Esophagus muscularis mucosa (tissue), 4 donors: ENCODE results near the gene ADAMTSL1. TPM values are rescaled to one million over a fixed set of nuclear protein-coding genes. Genes with fewer than 3 reads are reported as not detected.

Experiments used
- DNase-seq: peaks from one replicate; pipeline ENCODE4 v3.0.0-alpha.2; 2017; ENCODE audit errors: extremely low spot score
- H3K27ac ChIP-seq, 4 donors: fragments of 200-600 bp; sonication (generic); replicated peaks in 1 of 4; 1 replicate in 3 of 4; 2 replicates in 1 of 4; pipeline ENCODE4 v1.5.1; 2016 to 2019; ENCODE audit warnings: mild to moderate bottlenecking in 1 of 4
- H3K27me3 ChIP-seq, 4 donors: fragments of 200-600 bp; sonication (generic); one replicate each; pipeline versions ENCODE4 v1.5.1 to v1.6.0; 2016 to 2019
- H3K36me3 ChIP-seq, 4 donors: fragments of 200-600 bp; sonication (generic); one replicate each; pipeline ENCODE4 v1.5.1; 2016 to 2019
- H3K4me1 ChIP-seq, 4 donors: fragments of 200-600 bp; sonication (generic); one replicate each; pipeline ENCODE4 v1.5.1; 2016 to 2019
- H3K4me3 ChIP-seq, 4 donors: fragments of 200-600 bp; sonication (generic); 1 replicate in 2 of 4; 2 replicates in 2 of 4; pipeline ENCODE4 v1.5.1; 2016 to 2019; ENCODE audit warnings: mild to moderate bottlenecking in 4 of 4, moderate library complexity in 1 of 4
- H3K9me3 ChIP-seq, 4 donors: fragments of 200-600 bp; sonication (generic); 1 replicate in 3 of 4; 2 replicates in 1 of 4; pipeline ENCODE4 v1.5.1; 2016 to 2019
- CTCF ChIP-seq, 3 experiments: fragments of 200-600 bp in 2 of 3; fragments of 450-650 bp in 1 of 3; sonication (generic) in 2 of 3; IDR thresholded peaks; one replicate each; pipeline ENCODE4 v1.5.1; 2017 to 2019; ENCODE audit warnings: antibody characterized with exemption in 3 of 3, mild to moderate bottlenecking in 2 of 3, moderate library complexity in 1 of 3
- EP300 ChIP-seq: sonication (generic); formaldehyde crosslinking; IDR thresholded peaks from one replicate; pipeline ENCODE4 v1.6.1; 2017; ENCODE audit warnings: antibody characterized with exemption
- POLR2A ChIP-seq: fragments of 450-650 bp; IDR thresholded peaks from one replicate; pipeline ENCODE4 v1.6.1; 2017; ENCODE audit warnings: antibody characterized with exemption, moderate library complexity, mild to moderate bottlenecking, low read depth
- POLR2AphosphoS5 ChIP-seq, 2 donors: sonication (generic); formaldehyde crosslinking; IDR thresholded peaks; one replicate each; pipeline ENCODE4 v1.6.1; 2017; ENCODE audit warnings: antibody characterized with exemption in 2 of 2
- WGBS: methylation state at CpG from one replicate; pipeline ENCODE4 v1.1.5; 2018; 5-methylcytosine and 5-hydroxymethylcytosine counted together
- intact Hi-C: fragments of 100-400 bp; cut with DNase I; formaldehyde crosslinking; loops from one replicate; pipeline ENCODE4 v1.15.1; 2023
- total RNA-seq, 4 donors: library from RNA; depleted of rRNA; stranded (reverse); fragments of >200 nt; gene quantifications; one replicate each; pipeline versions ENCODE4 v1.1.0 to v1.2.1, GENCODE V29; 2016

Gene ADAMTSL1
- total RNA-seq, 4 donors from 2014 or later: 81.7 to 172 (median 145) TPM

- H3K27me3 ChIP-seq: no peaks in the 10 kb centered on the region
- H3K4me3 ChIP-seq: no peak overlapping the region
- intact Hi-C loops: no loop called here
- WGBS: 92% methylated on average over 5 of the region's 5 CpGs
- no peak for TF ChIP-seq POLR2A
- peaks cover 0 to 17% (median 15%) of the 10 kb centered on the region in 4 donors for H3K4me1 ChIP-seq
- peak; percentile 45 for DNase-seq
- peaks cover 0 to 26% (median 6%) of the 10 kb centered on the region in 4 donors for H3K36me3 ChIP-seq
- no peaks in the 10 kb centered on the region for H3K9me3 ChIP-seq
- H3K27ac ChIP-seq: no peak overlapping the region
These were observed 249.4 kb downstream of the ADAMTSL1 start for GRCh38 chr9:18723366-18723765.

GRCh38 chr9:18726546-18726945, 252.6 kb downstream of the ADAMTSL1 start:
- no peak for DNase-seq
- Histone ChIP-seq H3K36me3 (peaks cover 0 to 17% (median 3%) of the 10 kb centered on the region in 4 donors), H3K9me3 (no peaks in the 10 kb centered on the region), H3K27ac (peak overlapping the region in 2 of 4 donors; percentile 43 to 53), H3K4me1 (peaks cover 0 to 29% (median 17%) of the 10 kb centered on the region in 4 donors), H3K27me3 (no peaks in the 10 kb centered on the region), H3K4me3 (no peak overlapping the region)
- WGBS: 26% methylated on average over 1 of the region's 1 CpG
- intact Hi-C loops: no loop called here
- no peak for TF ChIP-seq POLR2AphosphoS5 (IDR thresholded peaks at IDR 0.05)
- no peak for TF ChIP-seq EP300
- TF ChIP-seq POLR2A: no peak
- TF ChIP-seq CTCF (IDR thresholded peaks at IDR 0.05): no peak

GRCh38 chr9:18727904-18728303, 254.0 kb downstream of the ADAMTSL1 start:
- H3K4me3 ChIP-seq: no peak overlapping the region
- no peaks in the 10 kb centered on the region for H3K9me3 ChIP-seq
- H3K27me3 ChIP-seq: no peaks in the 10 kb centered on the region
- peaks cover 0 to 29% (median 17%) of the 10 kb centered on the region in 4 donors for H3K4me1 ChIP-seq
- TF ChIP-seq POLR2AphosphoS5 (IDR thresholded peaks at IDR 0.05): no peak
- TF ChIP-seq EP300: no peak
- TF ChIP-seq CTCF (IDR thresholded peaks at IDR 0.05): no peak
- TF ChIP-seq POLR2A: no peak
- intact Hi-C loops: no loop called here
- DNase-seq: no peak
- H3K27ac ChIP-seq: no peak overlapping the region
- H3K36me3 ChIP-seq: peaks cover 0 to 3% (median 0%) of the 10 kb centered on the region in 4 donors
- 100% methylated on average over 7 of the region's 7 CpGs for WGBS

DNA sequence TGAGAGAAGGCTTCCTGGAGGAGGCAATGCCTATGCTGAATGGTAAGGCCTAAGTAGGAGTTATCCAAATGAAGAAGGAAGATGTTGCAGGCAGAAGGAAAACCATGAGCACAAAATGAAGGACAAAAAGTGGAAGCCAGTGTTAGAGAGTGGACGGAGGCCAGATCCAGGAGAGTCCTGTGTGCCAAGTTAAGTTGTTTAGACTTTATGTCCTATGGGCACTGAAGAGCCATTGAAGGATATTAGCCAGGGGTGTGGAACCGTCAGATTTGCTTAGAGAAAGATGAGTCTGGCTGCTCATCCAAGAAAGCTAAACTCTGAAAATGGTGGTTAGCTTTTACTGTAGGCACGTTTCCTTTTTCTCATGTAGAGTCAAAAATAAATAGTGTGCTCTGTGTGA, 254.7 kb downstream of the ADAMTSL1 start:
- no peak for DNase-seq
- intact Hi-C loops: no loop called here

GRCh38 chr9:18730241-18730640, 256.3 kb downstream of the ADAMTSL1 start:
- Histone ChIP-seq H3K9me3 (no peaks in the 10 kb centered on the region), H3K27ac (no peak overlapping the region), H3K4me3 (no peak overlapping the region), H3K27me3 (no peaks in the 10 kb centered on the region), H3K36me3 (no peaks in the 10 kb centered on the region), H3K4me1 (peaks cover 0 to 29% (median 17%) of the 10 kb centered on the region in 4 donors)
- WGBS: 90% methylated on average over 3 of the region's 3 CpGs
- TF ChIP-seq CTCF (IDR thresholded peaks at IDR 0.05) (no peak), EP300 (no peak), POLR2AphosphoS5 (IDR thresholded peaks at IDR 0.05) (no peak), POLR2A (no peak)
- DNase-seq: no peak
- intact Hi-C loops: no loop called here

More for the DNA sequence above, 254.7 kb downstream of the ADAMTSL1 start:
- Histone ChIP-seq H3K4me3 (no peak overlapping the region), H3K4me1 (peaks cover 0 to 29% (median 17%) of the 10 kb centered on the region in 4 donors), H3K27me3 (no peaks in the 10 kb centered on the region), H3K36me3 (no peaks in the 10 kb centered on the region), H3K27ac (no peak overlapping the region), H3K9me3 (no peaks in the 10 kb centered on the region)
- WGBS: 67% methylated on average over 3 of the region's 3 CpGs
- TF ChIP-seq EP300: no peak
- TF ChIP-seq POLR2A: no peak
- TF ChIP-seq CTCF (IDR thresholded peaks at IDR 0.05): no peak
- TF ChIP-seq POLR2AphosphoS5 (IDR thresholded peaks at IDR 0.05): no peak
